Neural progenitor cell (in vitro differentiated cells): Measurements from ENCODE around the gene CYP2U1. TPM values are rescaled to one million over a fixed set of nuclear protein-coding genes. Genes with fewer than 3 reads are reported as not detected.

Experiments
- DNase-seq: peaks from one replicate; pipeline ENCODE4 v3.0.0-alpha.2; 2016; ENCODE audit warnings: low spot score
- H2AFZ ChIP-seq: fragments of 200-600 bp; sonication (generic); replicated peaks from 2 replicates; pipeline ENCODE4 v1.6.1; 2016; ENCODE audit warnings: antibody characterized with exemption
- H3F3A ChIP-seq: fragments of 200-600 bp; sonication (generic); 2 replicates; pipeline ENCODE4 v1.6.1; 2016; ENCODE audit warnings: antibody characterized with exemption, low read depth
- H3K27ac ChIP-seq: fragments of 200-600 bp; sonication (generic); 2 replicates; pipeline ENCODE4 v1.5.1; 2016; ENCODE audit warnings: mild to moderate bottlenecking
- H3K27me3 ChIP-seq: fragments of 200-600 bp; sonication (generic); 2 replicates; pipeline ENCODE4 v1.6.1; 2016; ENCODE audit warnings: mild to moderate bottlenecking, moderate library complexity
- H3K36me3 ChIP-seq: fragments of 200-600 bp; sonication (generic); 2 replicates; pipeline ENCODE4 v1.5.1; 2016
- H3K4me1 ChIP-seq: fragments of 200-600 bp; sonication (generic); 2 replicates; pipeline ENCODE4 v1.6.1; 2016; ENCODE audit warnings: mixed run types
- H3K4me2 ChIP-seq: fragments of 200-600 bp; sonication (generic); 2 replicates; pipeline ENCODE4 v1.6.1; 2016
- H3K4me3 ChIP-seq: fragments of 200-600 bp; sonication (generic); 2 replicates; pipeline ENCODE4 v1.5.1; 2016
- H3K79me2 ChIP-seq: fragments of 200-600 bp; sonication (generic); 2 replicates; pipeline ENCODE4 v1.6.1; 2016; ENCODE audit warnings: low read depth
- H3K9ac ChIP-seq: fragments of 200-600 bp; sonication (generic); 2 replicates; pipeline ENCODE4 v1.6.1; 2016
- H3K9me3 ChIP-seq: fragments of 200-600 bp; sonication (generic); 2 replicates; pipeline ENCODE4 v1.5.1; 2016; ENCODE audit warnings: low read depth
- H4K20me1 ChIP-seq: fragments of 200-600 bp; sonication (generic); 2 replicates; pipeline ENCODE4 v1.6.1; 2016; ENCODE audit warnings: low read depth
- H3K27ac Mint-ChIP-seq: 3 replicates; pipeline ENCODE4 v1.8.0; 2021; ENCODE audit warnings: mixed read lengths
- H3K27me3 Mint-ChIP-seq: 2 replicates; pipeline ENCODE4 v1.8.0; 2022; ENCODE audit warnings: low read depth, mild to moderate bottlenecking, inconsistent platforms, moderate library complexity, mixed read lengths; ENCODE audit not compliant: insufficient read depth
- H3K36me3 Mint-ChIP-seq: 3 replicates; pipeline ENCODE4 v1.8.0; 2021; ENCODE audit warnings: mixed read lengths
- H3K4me1 Mint-ChIP-seq: 3 replicates; pipeline ENCODE4 v1.8.0; 2021; ENCODE audit warnings: mixed read lengths
- H3K4me3 Mint-ChIP-seq: 3 replicates; pipeline ENCODE4 v1.8.0; 2021; ENCODE audit warnings: mild to moderate bottlenecking, moderate library complexity, mixed read lengths
- H3K9me3 Mint-ChIP-seq: 3 replicates; pipeline ENCODE4 v1.8.0; 2020; ENCODE audit warnings: mixed read lengths
- CTCF ChIP-seq: fragments of 200-600 bp; sonication (generic); IDR thresholded peaks from 2 replicates; pipeline ENCODE4 v1.5.1; 2017; ENCODE audit warnings: antibody characterized with exemption, mild to moderate bottlenecking
- EZH2 ChIP-seq: fragments of 200-600 bp; sonication (generic); IDR thresholded peaks from 2 replicates; pipeline ENCODE4 v1.6.1; 2017; ENCODE audit warnings: antibody characterized with exemption, mild to moderate bottlenecking, moderate library complexity
- EZH2phosphoT487 ChIP-seq: fragments of 200-600 bp; sonication (generic); IDR thresholded peaks from 2 replicates; pipeline ENCODE4 v1.6.1; 2017; ENCODE audit warnings: antibody characterized with exemption
- total RNA-seq: library from RNA; depleted of rRNA; stranded (reverse); fragments of >200 nt; gene quantifications from 2 replicates; pipeline ENCODE4 v1.2.3, GENCODE V29; 2015; ENCODE audit warnings: low replicate concordance

Gene CYP2U1
- total RNA-seq, 1 donor from 2014 or later: 8.4 TPM

DNA sequence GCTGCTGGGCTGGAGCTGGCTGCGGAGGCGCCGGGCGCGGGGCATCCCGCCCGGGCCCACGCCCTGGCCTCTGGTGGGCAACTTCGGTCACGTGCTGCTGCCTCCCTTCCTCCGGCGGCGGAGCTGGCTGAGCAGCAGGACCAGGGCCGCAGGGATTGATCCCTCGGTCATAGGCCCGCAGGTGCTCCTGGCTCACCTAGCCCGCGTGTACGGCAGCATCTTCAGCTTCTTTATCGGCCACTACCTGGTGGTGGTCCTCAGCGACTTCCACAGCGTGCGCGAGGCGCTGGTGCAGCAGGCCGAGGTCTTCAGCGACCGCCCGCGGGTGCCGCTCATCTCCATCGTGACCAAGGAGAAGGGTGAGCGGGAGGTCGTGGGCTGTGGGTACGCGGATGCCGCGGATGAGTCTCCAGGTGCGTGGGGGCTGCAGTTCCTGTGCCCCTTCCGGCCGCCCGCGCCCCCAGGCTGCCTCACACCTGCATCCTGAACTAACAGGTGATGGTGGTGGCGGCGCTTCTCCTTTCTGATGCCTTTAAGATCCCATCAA, 499 bp downstream of the CYP2U1 start:
- Mint-ChIP-seq H3K9me3 (peaks cover 2% of the 10 kb centered on the region), H3K27ac (no peak overlapping the region), H3K4me1 (peaks cover 15% of the 10 kb centered on the region), H3K27me3 (no peaks in the 10 kb centered on the region), H3K4me3 (peak overlapping the region; percentile 86), H3K36me3 (peaks cover 12% of the 10 kb centered on the region)
- Histone ChIP-seq H3K79me2 (no peaks in the 10 kb centered on the region), H3K9me3 (no peaks in the 10 kb centered on the region), H3K27ac (no peak overlapping the region), H2AFZ (peak overlapping the region; percentile 90), H3K36me3 (no peaks in the 10 kb centered on the region), H3K4me2 (peak overlapping the region; percentile 93), H3K4me3 (peak overlapping the region; percentile 64), H4K20me1 (no peaks in the 10 kb centered on the region), H3F3A (no peaks in the 10 kb centered on the region), H3K27me3 (peaks cover 31% of the 10 kb centered on the region), H3K9ac (no peak overlapping the region), H3K4me1 (peaks cover 12% of the 10 kb centered on the region)
- DNase-seq: no peak
- TF ChIP-seq CTCF (peak; percentile 2), EZH2phosphoT487 (peak; percentile 11), EZH2 (no peak)

DNA sequence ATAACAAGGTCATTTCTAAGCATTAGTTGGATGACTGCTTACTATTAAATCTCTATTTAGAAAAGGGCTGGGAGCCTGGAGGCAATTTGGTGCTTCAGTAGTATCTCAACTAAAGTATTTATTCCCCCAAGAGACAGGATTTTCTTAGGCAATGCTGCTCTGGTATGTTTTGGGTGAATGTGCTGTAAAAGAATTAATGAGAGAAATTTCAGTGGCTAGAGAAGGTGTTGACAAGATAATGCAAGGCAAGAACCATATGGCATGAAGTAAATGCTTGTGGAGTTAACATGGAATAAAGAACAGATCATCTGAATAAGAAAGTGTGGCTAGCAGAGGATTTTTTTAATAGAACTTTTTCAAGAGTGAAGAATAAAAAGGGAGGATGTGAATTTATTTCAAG, 3.9 kb downstream of the CYP2U1 start:
- Histone ChIP-seq H3K9ac (no peak overlapping the region), H3K4me2 (no peak overlapping the region), H2AFZ (no peak overlapping the region), H3K4me3 (no peak overlapping the region), H3K79me2 (no peaks in the 10 kb centered on the region), H3K27ac (no peak overlapping the region), H3K36me3 (no peaks in the 10 kb centered on the region), H3F3A (no peaks in the 10 kb centered on the region), H3K4me1 (peaks cover 12% of the 10 kb centered on the region), H4K20me1 (no peaks in the 10 kb centered on the region), H3K9me3 (no peaks in the 10 kb centered on the region), H3K27me3 (peaks cover 24% of the 10 kb centered on the region)
- peaks cover 14% of the 10 kb centered on the region for H3K36me3 Mint-ChIP-seq
- no peak overlapping the region for H3K4me3 Mint-ChIP-seq
- H3K27me3 Mint-ChIP-seq: no peaks in the 10 kb centered on the region
- no peak overlapping the region for H3K27ac Mint-ChIP-seq
- DNase-seq: no peak
- peaks cover 15% of the 10 kb centered on the region for H3K4me1 Mint-ChIP-seq
- peaks cover 2% of the 10 kb centered on the region for H3K9me3 Mint-ChIP-seq
- TF ChIP-seq CTCF: no peak
- no peak for TF ChIP-seq EZH2phosphoT487
- TF ChIP-seq EZH2: no peak

GRCh38 chr4:107937040-107937439, 5.7 kb downstream of the CYP2U1 start:
- Mint-ChIP-seq H3K27ac (no peak overlapping the region), H3K27me3 (no peaks in the 10 kb centered on the region), H3K4me1 (peaks cover 9% of the 10 kb centered on the region), H3K36me3 (peaks cover 17% of the 10 kb centered on the region), H3K4me3 (no peak overlapping the region), H3K9me3 (peaks cover 2% of the 10 kb centered on the region)
- H3K4me1 ChIP-seq: peaks cover 11% of the 10 kb centered on the region
- H3K4me3 ChIP-seq: no peak overlapping the region
- DNase-seq: no peak
- H3F3A ChIP-seq: no peaks in the 10 kb centered on the region
- no peak for TF ChIP-seq CTCF
- TF ChIP-seq EZH2phosphoT487: no peak
- TF ChIP-seq EZH2: no peak
- no peak overlapping the region for H3K4me2 ChIP-seq
- H3K9me3 ChIP-seq: no peaks in the 10 kb centered on the region
- H2AFZ ChIP-seq: no peak overlapping the region
- H3K9ac ChIP-seq: no peak overlapping the region
- no peaks in the 10 kb centered on the region for H4K20me1 ChIP-seq
- no peak overlapping the region for H3K27ac ChIP-seq
- peaks cover 12% of the 10 kb centered on the region for H3K27me3 ChIP-seq
- no peaks in the 10 kb centered on the region for H3K79me2 ChIP-seq
- H3K36me3 ChIP-seq: no peaks in the 10 kb centered on the region
